GM21381 (cell line): ENCODE results near the gene TUG1.

Experiments used
- ATAC-seq: cut with Tn5 transposase; IDR thresholded peaks from one replicate; pipeline ENCODE4 v1.9.1; 2021; ENCODE audit warnings: mild to moderate bottlenecking, moderate library complexity; ENCODE audit not compliant: unreplicated experiment

Gene TUG1

DNA sequence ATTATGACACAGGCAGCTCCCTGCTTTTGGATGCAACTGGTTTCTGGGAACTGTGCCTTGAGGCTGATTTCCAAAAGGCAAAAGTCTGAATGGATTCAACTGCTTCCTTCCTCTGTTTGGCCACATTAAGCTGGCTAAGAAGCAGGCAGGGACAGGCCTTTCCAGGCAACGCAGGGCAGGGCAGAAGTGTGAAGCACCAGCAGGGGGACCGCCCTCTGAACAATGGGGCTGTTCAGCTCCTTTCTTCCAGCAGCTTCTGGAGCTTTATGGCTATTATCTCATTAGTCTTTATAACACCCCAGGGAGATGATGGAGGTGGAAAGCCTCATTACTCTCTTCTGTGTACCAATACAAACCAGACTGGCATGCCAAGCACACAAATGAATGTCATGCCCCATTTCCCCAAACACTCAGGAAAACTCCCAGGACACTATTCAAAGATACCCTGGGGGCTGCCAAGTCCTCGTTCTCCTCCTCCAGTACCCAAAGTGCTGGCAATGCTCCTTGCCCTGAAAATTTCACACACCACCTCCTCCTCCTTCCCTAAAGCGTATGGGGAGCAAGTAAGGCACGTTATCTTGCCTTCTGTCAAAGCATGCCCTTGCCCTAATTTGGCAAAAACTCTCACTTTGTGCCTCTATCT is 21.8 kb upstream of the TUG1 start:
- ATAC-seq, result no peak

DNA sequence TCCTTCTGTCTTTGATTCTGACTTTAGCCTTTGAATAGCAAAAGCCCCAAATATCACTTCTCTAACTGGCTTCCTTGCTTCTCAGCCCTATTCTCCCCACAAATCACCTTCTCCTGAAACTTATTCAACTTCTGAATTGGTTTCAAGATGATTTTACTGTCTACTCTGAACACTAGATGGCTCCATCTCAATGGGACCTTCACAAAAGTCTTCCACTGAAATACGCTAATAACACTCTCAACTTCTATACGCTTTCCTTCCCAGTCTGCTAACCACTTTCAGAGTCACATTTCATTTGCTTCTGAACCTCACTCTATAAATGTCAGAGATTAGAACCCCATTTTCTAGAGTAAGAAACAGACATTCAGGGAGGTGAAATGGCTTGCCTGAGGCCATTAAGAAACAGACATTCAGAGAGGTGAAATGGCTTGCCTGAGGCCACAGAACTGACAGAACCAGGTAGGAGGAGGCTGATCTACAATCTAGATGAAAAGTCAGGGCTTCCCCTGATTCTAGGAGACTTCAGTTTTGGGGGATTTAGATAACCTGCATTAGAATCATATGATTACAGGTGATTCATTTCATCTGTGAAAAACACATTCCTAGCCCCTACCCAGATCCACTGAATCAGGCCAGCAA is 21.1 kb upstream of the TUG1 start:
- ATAC-seq, result no peak

DNA sequence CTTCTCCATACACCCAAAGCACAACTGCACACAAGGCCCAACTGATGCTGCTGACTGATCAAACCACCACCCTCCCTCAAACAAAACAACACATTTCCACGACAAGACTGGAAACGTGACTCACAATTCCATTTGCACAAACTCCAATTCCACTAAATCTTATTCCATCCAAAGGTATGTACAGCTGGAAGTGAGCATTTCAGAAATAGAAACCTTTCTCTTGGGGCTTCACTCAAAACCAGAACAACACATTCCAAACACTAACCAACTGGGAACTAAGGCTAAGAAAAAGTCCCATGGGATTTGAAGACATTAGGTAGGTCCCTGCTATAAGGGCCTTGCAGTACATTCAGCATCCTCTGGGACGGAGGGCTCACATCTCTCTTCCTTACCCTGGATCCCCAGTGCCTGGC is 20.1 kb upstream of the TUG1 start:
- ATAC-seq, result no peak

- ATAC-seq, result no peak
Observed at GRCh38 chr22:30949934-30950660, 19.0 kb upstream of the TUG1 start.

DNA sequence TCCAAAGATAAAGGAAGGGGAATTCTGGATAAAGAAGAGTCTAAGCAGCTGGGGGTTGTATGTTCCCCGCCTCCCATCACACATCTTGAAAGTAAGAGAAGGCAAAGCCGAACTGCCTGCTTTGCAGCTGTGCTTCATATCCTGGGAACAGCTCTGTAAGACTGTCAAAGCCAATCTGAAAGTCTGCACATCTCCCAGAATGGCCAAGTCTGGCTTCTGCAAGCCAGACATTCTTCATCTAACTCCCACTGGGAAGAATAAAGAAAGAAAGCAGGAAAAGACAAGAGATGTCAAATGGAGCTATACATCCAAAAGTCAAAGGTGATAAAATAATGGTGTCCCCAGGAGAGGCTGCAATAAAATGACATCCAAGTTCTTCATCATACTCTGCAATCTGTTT is 15.9 kb upstream of the TUG1 start:
- no peak for ATAC-seq

GRCh38 chr22:30955153-30955552 is 13.9 kb upstream of the TUG1 start:
- no peak for ATAC-seq

GRCh38 chr22:30964858-30965257 is 4.2 kb upstream of the TUG1 start:
- ATAC-seq, result no peak

GRCh38 chr22:30968015-30968923 is 796 bp upstream of the TUG1 start, which contains the start of gene MORC2:
MORC2 (minus strand) TSS chr22:30968774; CDS start chr22:30967889, 885 bp downstream.
- peak; percentile 33 for ATAC-seq

DNA sequence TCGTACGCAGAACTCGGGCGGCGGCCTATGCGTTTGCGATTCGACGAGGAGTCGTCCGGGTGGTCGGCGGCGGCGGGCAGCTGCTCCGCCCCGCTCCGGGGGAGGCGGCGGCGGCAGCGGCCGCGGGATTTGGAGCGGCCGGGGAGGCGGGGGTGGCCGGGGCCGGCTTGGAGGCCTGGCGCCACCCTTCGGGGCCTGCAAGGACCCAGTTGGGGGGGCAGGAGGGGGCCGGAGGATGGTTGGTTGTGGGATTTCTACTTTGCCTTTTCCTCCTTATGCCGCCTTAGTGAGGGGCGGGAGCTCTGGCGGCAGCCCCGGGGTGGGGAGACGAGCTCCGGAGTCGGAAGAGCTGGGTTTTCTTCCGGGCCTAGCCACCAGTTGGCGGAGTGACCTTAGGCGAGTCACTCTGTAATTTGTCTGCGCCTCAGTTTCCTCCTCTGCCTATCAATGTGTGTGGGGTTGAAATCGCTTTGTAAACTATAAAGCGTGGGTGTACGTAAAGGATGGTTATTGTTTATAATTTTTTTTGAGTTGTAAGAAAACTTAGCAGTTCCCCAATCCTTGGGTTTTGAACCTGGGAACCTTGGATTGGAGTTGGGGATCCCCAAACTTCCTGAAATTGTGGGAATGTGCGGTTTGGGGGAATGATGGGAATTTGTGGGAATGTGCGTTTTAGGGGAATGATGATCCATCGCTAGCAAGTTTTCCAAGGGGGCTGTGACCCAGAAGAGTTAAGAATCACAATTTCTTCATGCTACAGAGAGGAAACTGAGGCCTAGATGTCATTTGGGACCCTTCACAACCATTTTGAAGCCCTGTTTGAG is 679 bp downstream of the TUG1 start:
- peak; percentile 40 for ATAC-seq

DNA sequence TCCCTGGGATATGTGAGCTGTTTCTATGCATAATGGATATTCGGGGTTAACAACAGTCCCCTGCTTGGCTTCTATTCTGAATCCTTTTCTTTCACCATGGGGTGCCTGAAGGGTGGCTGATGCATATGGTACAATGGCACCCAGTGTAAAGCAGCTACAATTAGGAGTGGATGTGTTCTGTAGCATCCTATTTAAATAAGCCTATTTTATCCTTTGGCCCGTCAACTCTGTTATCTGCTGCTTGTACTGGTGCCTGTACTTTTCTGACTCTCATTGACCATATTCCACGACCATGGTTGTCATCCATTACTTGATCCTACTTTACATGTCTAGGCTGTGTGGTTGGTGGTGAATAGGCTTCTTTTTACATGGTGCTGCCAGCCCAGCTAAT is 1.3 kb downstream of the TUG1 start:
- ATAC-seq, result no peak

GRCh38 chr22:30978304-30978962 is 9.4 kb downstream of the TUG1 start:
- ATAC-seq, result no peak

DNA sequence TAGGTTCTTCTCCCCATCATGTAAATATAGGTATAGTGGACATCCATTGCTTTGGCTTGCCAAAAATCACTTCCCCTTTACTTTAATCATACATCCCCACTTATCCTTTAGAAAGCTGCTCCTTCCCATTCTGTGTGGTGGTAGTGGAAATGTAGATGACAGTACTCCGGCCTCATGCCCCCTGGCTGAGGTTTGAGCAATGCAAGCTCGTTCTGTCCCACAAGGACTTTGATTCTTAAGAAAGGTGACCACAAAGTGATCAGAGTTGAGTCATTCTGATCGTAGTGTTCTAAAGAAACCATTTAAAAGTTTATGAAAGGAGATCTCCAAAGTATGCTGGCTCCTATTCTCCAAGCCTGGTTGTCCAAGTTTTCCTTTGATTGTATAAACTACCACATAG is 10.9 kb downstream of the TUG1 start:
- ATAC-seq, result no peak

GRCh38 chr22:30982512-30982911 is 13.4 kb downstream of the TUG1 start:
- no peak for ATAC-seq

- ATAC-seq, result no peak
Observed at GRCh38 chr22:30984317-30984716, 15.3 kb downstream of the TUG1 start.

DNA sequence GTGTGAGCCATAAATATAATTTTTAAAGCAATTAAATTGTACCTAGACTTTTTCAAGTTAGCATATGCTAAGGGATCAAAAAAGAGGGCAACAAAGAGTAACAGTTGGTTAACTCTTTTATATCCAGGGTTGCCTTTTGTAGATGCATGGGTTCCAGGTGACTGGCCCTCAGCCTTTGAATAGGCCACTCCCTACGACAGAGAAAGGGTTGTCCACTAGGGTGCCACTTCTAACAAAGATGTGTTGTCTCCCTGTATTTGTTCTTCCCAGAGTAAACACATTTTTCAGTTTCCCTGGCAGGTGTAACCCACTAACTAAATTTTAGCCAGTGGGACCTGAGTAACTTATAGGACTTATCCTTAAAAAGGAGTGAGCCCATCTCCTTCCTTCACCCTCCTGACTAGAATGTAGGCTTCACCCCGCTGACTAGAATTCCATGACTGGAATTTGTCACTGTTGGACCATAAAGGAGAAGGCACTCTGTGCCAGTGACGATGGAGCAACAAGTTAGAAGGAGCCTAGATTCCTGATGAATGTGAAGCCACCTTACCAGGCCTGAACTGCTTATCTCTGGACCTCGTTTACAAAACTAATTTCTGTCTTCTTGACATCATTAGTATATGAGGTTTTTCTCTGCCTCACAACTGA is 16.6 kb downstream of the TUG1 start:
- no peak for ATAC-seq

GRCh38 chr22:30989474-30989873 is 20.4 kb downstream of the TUG1 start:
- ATAC-seq, result no peak

- ATAC-seq, result no peak
Observed at GRCh38 chr22:30990690-30991089, 21.6 kb downstream of the TUG1 start.

GRCh38 chr22:30992565-30992964 is 23.5 kb downstream of the TUG1 start:
- ATAC-seq, result no peak

DNA sequence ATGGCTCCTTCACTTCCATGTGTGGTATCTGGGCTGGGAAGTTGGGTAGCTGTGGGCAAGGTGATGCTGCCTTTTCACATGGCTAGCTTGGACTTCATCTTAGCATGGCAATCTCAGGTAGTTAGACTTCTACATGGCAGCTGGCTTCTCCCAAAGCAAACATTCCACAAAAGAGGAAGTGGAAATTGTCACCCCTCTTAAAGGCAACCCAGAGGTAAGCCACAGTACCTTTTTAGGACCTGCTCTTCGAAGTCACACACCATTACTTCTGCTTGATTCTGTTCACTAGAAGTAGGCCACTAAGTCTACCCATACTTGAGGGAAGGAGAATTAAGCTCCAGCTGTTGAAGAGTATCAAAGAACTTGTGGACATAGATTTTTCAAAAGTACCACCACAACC is 25.9 kb downstream of the TUG1 start:
- ATAC-seq, result no peak
